CD14-positive monocyte (primary cell): ENCODE measurements around the gene CAPN11. TPM values are rescaled to one million over a fixed set of nuclear protein-coding genes. Genes with fewer than 3 reads are reported as not detected.

Source experiments
- DNase-seq, 3 donors: peaks; one replicate each; pipeline ENCODE4 v3.0.0-alpha.2; 2011 to 2022
- H2AFZ ChIP-seq: 2 replicates; pipeline ENCODE4 v1.6.0; 2012; ENCODE audit warnings: mild to moderate bottlenecking, low read depth, low read length, inconsistent platforms; ENCODE audit not compliant: insufficient read depth, poor library complexity, severe bottlenecking
- H3K27ac ChIP-seq, 2 donors: 1 replicate in 1 of 2; 2 replicates in 1 of 2; pipeline ENCODE4 v1.5.1; 2012 to 2013; ENCODE audit warnings: low read length in 2 of 2, control low read depth in 1 of 2, inconsistent platforms in 1 of 2, low read depth in 1 of 2, mild to moderate bottlenecking in 1 of 2
- H3K27me3 ChIP-seq, 2 donors: one replicate each; pipeline versions ENCODE4 v1.6.0 to v1.6.1; 2011 to 2013; ENCODE audit warnings: low read length in 2 of 2; ENCODE audit not compliant: control insufficient read depth in 2 of 2, insufficient read depth in 2 of 2
- H3K36me3 ChIP-seq, 2 donors: replicated peaks in 1 of 2; 1 replicate in 1 of 2; 2 replicates in 1 of 2; pipeline versions ENCODE4 v1.5.1 to v1.6.1; 2012 to 2013; ENCODE audit warnings: low read length in 2 of 2, control low read depth in 1 of 2, inconsistent platforms in 1 of 2, mild to moderate bottlenecking in 1 of 2; ENCODE audit not compliant: insufficient read depth in 2 of 2, control insufficient read depth in 1 of 2
- H3K4me1 ChIP-seq, 2 donors: 1 replicate in 1 of 2; 2 replicates in 1 of 2; pipeline versions ENCODE4 v1.5.1 to v1.6.1; 2012 to 2013; ENCODE audit warnings: low read length in 2 of 2, control low read depth in 1 of 2, inconsistent platforms in 1 of 2, mild to moderate bottlenecking in 1 of 2, moderate library complexity in 1 of 2; ENCODE audit not compliant: insufficient read depth in 2 of 2, control insufficient read depth in 1 of 2
- H3K4me2 ChIP-seq: replicated peaks from 2 replicates; pipeline ENCODE3; 2012; ENCODE audit warnings: low read length, moderate library complexity, mild to moderate bottlenecking; ENCODE audit not compliant: poor library complexity, severe bottlenecking; ENCODE audit errors: extremely low read depth
- H3K4me3 ChIP-seq, 3 experiments: fragments of 200-600 bp in 1 of 3; sonication (generic) in 1 of 3; replicated peaks in 1 of 3; 1 replicate in 2 of 3; 2 replicates in 1 of 3; pipeline ENCODE4 v1.5.1; 2011 to 2013; ENCODE audit warnings: low read length in 3 of 3, mild to moderate bottlenecking in 3 of 3, control low read depth in 2 of 3, low read depth in 2 of 3, inconsistent platforms in 1 of 3, moderate library complexity in 1 of 3
- H3K79me2 ChIP-seq: 2 replicates; pipeline ENCODE4 v1.6.0; 2012; ENCODE audit warnings: mild to moderate bottlenecking, control low read depth, inconsistent platforms, low read length, moderate library complexity; ENCODE audit not compliant: insufficient read depth
- H3K9ac ChIP-seq: 2 replicates; pipeline ENCODE4 v1.6.0; 2017; ENCODE audit warnings: low read length, mild to moderate bottlenecking; ENCODE audit not compliant: insufficient read depth, poor library complexity, severe bottlenecking
- H3K9me3 ChIP-seq, 2 donors: replicated peaks in 1 of 2; 1 replicate in 1 of 2; 2 replicates in 1 of 2; pipeline versions ENCODE4 v1.5.1 to v1.6.1; 2012 to 2013; ENCODE audit warnings: low read length in 2 of 2, control low read depth in 1 of 2; ENCODE audit not compliant: control insufficient read depth in 1 of 2, insufficient read depth in 1 of 2
- H4K20me1 ChIP-seq: 2 replicates; pipeline ENCODE4 v1.6.0; 2012; ENCODE audit warnings: mild to moderate bottlenecking, low read length, control low read depth, moderate library complexity; ENCODE audit not compliant: insufficient read depth
- H3K27ac Mint-ChIP-seq, 7 donors: one replicate each; pipeline ENCODE4 v1.8.0; 2020; ENCODE audit warnings: mild to moderate bottlenecking in 7 of 7, mixed read lengths in 7 of 7, moderate library complexity in 6 of 7, inconsistent platforms in 2 of 7
- H3K27me3 Mint-ChIP-seq, 3 donors: one replicate each; pipeline ENCODE4 v1.8.0; 2021 to 2022; ENCODE audit warnings: low read depth in 3 of 3, mild to moderate bottlenecking in 3 of 3, mixed read lengths in 3 of 3, moderate library complexity in 3 of 3, inconsistent platforms in 1 of 3
- H3K36me3 Mint-ChIP-seq, 2 donors: one replicate each; pipeline ENCODE4 v1.8.0; 2020; ENCODE audit warnings: mixed read lengths in 2 of 2, inconsistent platforms in 1 of 2, mild to moderate bottlenecking in 1 of 2
- H3K4me1 Mint-ChIP-seq: one replicate; pipeline ENCODE4 v1.8.0; 2020; ENCODE audit warnings: mild to moderate bottlenecking, mixed read lengths
- H3K4me3 Mint-ChIP-seq, 2 donors: one replicate each; pipeline ENCODE4 v1.8.0; 2020; ENCODE audit warnings: mild to moderate bottlenecking in 2 of 2, mixed read lengths in 2 of 2, moderate library complexity in 1 of 2
- H3K9me3 Mint-ChIP-seq, 7 donors: one replicate each; pipeline ENCODE4 v1.8.0; 2020 to 2022; ENCODE audit warnings: mixed read lengths in 7 of 7, mild to moderate bottlenecking in 6 of 7, moderate library complexity in 6 of 7, inconsistent platforms in 2 of 7
- CTCF ChIP-seq: fragments of 200-600 bp; IDR thresholded peaks from one replicate; pipeline ENCODE4 v1.8.0; 2022; ENCODE audit warnings: antibody characterized with exemption, mild to moderate bottlenecking
- WGBS: methylation state at CpG from one replicate; pipeline ENCODE4 v1.1.5; 2013; ENCODE audit warnings: missing lambda C conversion rate; ENCODE audit not compliant: insufficient coverage; 5-methylcytosine and 5-hydroxymethylcytosine counted together
- intact Hi-C, 2 donors: fragments of 100-400 bp; cut with micrococcal nuclease; formaldehyde crosslinking; loops; one replicate each; pipeline versions ENCODE4 v1.15.0 to v1.15.1; 2023
- polyA plus RNA-seq, 3 donors: library from polyadenylated mRNA; depleted of rRNA in 1 of 3; unstranded in 2 of 3; stranded (reverse) in 1 of 3; fragments of 300-500 nt in 2 of 3; fragments of >200 nt in 1 of 3; fragmentation: Illumina TruSeq in 2 of 3; gene quantifications; 1 replicate in 2 of 3; 2 replicates in 1 of 3; pipeline ENCODE4 v1.2.3, GENCODE V29; 2012 to 2021

CAPN11 gene
- polyA plus RNA-seq, 3 donors = 0.11 TPM; not detected in 2

- no peaks in the 10 kb centered on the region for H3K36me3 Mint-ChIP-seq
- no peaks in the 10 kb centered on the region for H3K79me2 ChIP-seq
- no peaks in the 10 kb centered on the region for H3K27me3 ChIP-seq
- H3K9ac ChIP-seq = no peak overlapping the region
- no peaks in the 10 kb centered on the region for H3K36me3 ChIP-seq
- no peak overlapping the region for H3K4me3 ChIP-seq
- no peaks in the 10 kb centered on the region for H3K9me3 Mint-ChIP-seq
- H3K9me3 ChIP-seq = no peaks in the 10 kb centered on the region
- TF ChIP-seq CTCF = no peak
- DNase-seq = no peak
- H3K4me1 Mint-ChIP-seq = peaks cover 8% of the 10 kb centered on the region
- peaks cover 4 to 13% (median 7%) of the 10 kb centered on the region in 3 donors for H3K27me3 Mint-ChIP-seq
- H3K4me2 ChIP-seq = no peak overlapping the region
- no peak overlapping the region for H3K27ac ChIP-seq
- no peak overlapping the region for H3K27ac Mint-ChIP-seq
- WGBS = 85% methylated on average over 6 of the region's 8 CpGs
- intact Hi-C loops = no loop called here
- H2AFZ ChIP-seq = no peak overlapping the region
- peaks cover 0 to 6% of the 10 kb centered on the region in 2 donors for H3K4me1 ChIP-seq
- H3K4me3 Mint-ChIP-seq = no peak overlapping the region
- H4K20me1 ChIP-seq = no peaks in the 10 kb centered on the region
Measured at GRCh38 chr6:44161997-44162338, 3.3 kb downstream of the CAPN11 start.

GRCh38 chr6:44162876-44163625 is 4.4 kb downstream of the CAPN11 start:
- Histone ChIP-seq H3K4me2 (no peak overlapping the region), H3K4me3 (no peak overlapping the region), H3K4me1 (peaks cover 0 to 6% of the 10 kb centered on the region in 2 donors), H3K27me3 (no peaks in the 10 kb centered on the region), H3K79me2 (no peaks in the 10 kb centered on the region), H3K27ac (no peak overlapping the region), H3K36me3 (no peaks in the 10 kb centered on the region), H4K20me1 (no peaks in the 10 kb centered on the region), H3K9ac (no peak overlapping the region), H2AFZ (no peak overlapping the region), H3K9me3 (no peaks in the 10 kb centered on the region)
- Mint-ChIP-seq H3K4me3 (no peak overlapping the region), H3K4me1 (peaks cover 8% of the 10 kb centered on the region), H3K27ac (no peak overlapping the region), H3K36me3 (no peaks in the 10 kb centered on the region), H3K9me3 (no peaks in the 10 kb centered on the region), H3K27me3 (peaks cover 4 to 13% (median 7%) of the 10 kb centered on the region in 3 donors)
- intact Hi-C loops = no loop called here
- no peak for TF ChIP-seq CTCF
- DNase-seq = no peak
- WGBS = 100% methylated on average over 7 of the region's 8 CpGs
